Gastroesophageal sphincter (tissue), 3 donors: Measurements from ENCODE around the gene AFF2.

Experiments used
- CTCF ChIP-seq, 4 experiments: fragments of 200-600 bp in 2 of 4; fragments of 450-650 bp in 2 of 4; sonication (generic) in 1 of 4; IDR thresholded peaks; one replicate each; pipeline ENCODE4 v1.5.1; 2017 to 2019; ENCODE audit warnings: antibody characterized with exemption in 4 of 4, mild to moderate bottlenecking in 2 of 4, moderate library complexity in 2 of 4
- POLR2A ChIP-seq, 2 donors: fragments of 450-650 bp; IDR thresholded peaks; one replicate each; pipeline ENCODE4 v1.6.1; 2017; ENCODE audit warnings: antibody characterized with exemption in 2 of 2, mild to moderate bottlenecking in 2 of 2, moderate library complexity in 1 of 2

GRCh38 chrX:149022485-149022884 lies 522.1 kb downstream of the AFF2 start:
- no peak for TF ChIP-seq CTCF (IDR thresholded peaks at IDR 0.05)
- TF ChIP-seq POLR2A (IDR thresholded peaks at IDR 0.05): no peak
